HG02973 (cell line): Measurements from ENCODE around the gene SMARCD3.

ENCODE experiments used
- ATAC-seq: cut with Tn5 transposase; IDR thresholded peaks from one replicate; pipeline ENCODE4 v1.9.1; 2021; ENCODE audit warnings: moderate library complexity; ENCODE audit not compliant: unreplicated experiment

SMARCD3 gene

GRCh38 chr7:151250181-151251132, 2.0 kb upstream of the SMARCD3 start:
- ATAC-seq = no peak

DNA sequence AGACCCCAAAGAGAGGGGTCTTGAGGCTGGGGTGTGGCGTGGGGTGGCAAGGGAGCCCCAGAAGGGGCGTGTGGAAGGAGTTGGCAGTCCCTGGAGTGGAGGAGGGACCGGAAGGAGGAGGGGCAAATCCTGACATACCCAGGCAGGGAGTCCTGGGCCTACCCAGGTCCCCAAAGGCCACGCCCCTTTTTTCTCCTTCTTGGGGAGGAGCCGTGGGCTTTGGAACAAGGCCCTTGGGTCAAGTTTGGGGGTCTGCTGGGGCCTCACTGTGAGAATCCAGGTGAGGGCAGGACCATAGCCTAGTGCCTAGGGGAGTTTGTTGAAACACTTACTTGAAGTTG, 1.2 kb upstream of the SMARCD3 start:
- no peak for ATAC-seq

GRCh38 chr7:151249034-151249731, 689 bp upstream of the SMARCD3 start:
- ATAC-seq = no peak

- ATAC-seq = no peak
Observed at GRCh38 chr7:151247611-151248345, 716 bp downstream of the SMARCD3 start.

GRCh38 chr7:151246851-151247580, 1.5 kb downstream of the SMARCD3 start:
- no peak for ATAC-seq

DNA sequence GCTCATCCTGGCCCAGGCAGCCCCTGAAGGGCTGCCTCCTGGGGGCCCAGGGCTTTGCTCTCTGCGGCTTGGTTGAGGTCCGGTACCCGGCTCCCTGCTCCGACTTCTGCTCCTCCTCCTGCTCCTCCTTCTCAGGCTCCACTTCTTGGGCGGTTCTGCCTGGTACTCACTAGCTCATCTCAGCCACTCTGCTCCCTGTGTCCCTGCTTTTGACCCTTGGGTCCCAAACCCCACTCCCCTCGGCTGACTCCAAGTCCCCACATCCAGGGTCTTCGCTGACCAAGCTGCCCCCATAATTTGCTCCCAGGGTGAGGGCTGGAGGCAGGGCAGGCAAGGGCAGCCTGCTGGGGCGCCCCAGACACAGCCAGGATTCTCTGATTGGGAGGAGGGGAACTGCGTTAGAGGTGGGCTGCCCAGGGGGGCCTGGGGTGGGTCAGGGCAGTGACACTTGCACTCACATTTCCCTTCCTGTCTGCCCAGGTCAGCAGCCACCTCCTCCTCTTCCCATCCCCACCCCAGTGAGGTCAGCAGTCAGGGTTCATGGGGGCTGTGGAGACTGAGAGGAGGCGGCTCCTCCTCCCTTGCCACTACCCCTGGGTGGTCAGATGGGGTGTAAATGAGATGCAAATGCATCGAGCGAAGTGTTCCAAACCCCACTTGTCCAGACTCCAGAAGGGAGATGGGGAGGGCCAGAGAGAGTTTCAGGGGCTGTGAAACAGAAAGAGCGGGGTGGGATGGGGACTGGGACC, 2.2 kb downstream of the SMARCD3 start:
- no peak for ATAC-seq

GRCh38 chr7:151245360-151246101, 3.0 kb downstream of the SMARCD3 start:
- ATAC-seq = no peak

DNA sequence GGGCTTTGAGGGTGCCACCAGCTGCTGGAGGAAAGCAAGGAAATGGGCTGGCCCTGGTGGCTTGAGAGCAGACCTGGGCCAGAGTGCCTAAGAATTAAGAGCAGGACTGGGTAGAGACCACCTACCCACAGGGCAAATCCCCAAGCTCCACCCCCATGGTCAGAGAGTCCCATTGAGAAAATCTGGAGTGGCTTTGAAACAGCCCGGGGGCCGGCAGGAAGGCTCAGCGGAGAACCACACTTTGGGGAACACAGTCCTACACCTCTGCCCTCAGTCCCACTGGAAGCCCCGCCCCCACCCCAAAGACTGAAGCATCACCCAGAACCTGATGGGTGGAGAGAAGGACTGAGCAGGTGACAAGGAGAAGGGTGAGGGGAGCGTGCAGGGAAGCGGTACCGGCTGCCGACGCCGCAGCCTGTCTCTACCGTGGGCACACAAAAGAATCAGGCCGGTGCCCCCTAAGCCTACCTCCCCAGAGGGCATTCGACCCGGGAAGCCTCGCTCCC, 3.6 kb downstream of the SMARCD3 start:
- no peak for ATAC-seq

DNA sequence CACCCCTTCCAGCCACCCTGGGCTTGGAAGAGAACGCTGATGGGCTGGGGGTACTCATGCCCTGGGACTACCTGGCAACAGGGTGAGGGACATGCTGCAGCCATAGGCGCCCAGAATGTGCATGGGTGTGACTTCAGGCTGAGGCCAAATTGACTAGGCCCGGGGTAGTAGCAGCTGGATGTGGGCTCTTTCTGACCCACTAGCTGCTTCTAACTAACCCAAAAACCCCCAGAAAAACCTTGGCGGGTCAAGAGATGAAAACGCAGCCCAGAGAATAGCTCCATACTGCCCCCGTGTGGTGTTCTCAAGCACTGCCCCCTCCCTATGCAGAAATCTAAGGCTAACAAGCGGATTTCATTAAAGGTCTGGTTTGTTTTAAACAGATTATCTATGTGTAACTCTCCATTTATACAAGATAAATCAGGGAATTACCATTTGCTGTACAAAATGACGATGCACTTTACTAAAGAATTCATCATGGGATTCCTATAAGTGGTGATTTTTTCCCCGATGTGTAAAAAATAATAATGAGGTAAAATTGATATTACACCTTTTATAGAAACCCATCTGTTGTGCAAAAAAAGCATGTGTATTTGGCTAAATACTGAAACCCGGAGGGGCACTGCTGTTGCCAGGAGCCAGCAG, 4.2 kb downstream of the SMARCD3 start:
- no peak for ATAC-seq

- ATAC-seq = peak; percentile 43
Observed at GRCh38 chr7:151243408-151244195, 4.9 kb downstream of the SMARCD3 start.

GRCh38 chr7:151243045-151243349, 5.5 kb downstream of the SMARCD3 start:
- no peak for ATAC-seq

GRCh38 chr7:151242159-151243044, 6.1 kb downstream of the SMARCD3 start:
- ATAC-seq = no peak

DNA sequence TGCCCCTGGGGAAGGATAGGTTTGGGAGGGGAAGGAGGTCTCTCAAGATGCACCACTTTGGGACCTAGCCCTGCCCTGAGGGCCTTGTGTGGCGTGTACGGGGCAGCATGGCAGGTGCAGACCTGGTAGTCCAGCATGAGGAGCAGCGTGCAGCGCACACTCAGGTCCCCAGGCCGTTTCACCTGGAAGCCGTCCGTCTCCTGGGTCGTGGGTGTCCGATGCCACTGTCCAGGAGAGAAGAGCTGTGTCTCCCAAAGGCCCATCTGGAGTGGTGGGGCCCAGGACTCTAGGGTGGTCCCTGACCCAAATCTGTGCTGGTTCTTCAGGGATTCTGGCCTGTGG, 6.8 kb downstream of the SMARCD3 start:
- ATAC-seq = no peak

DNA sequence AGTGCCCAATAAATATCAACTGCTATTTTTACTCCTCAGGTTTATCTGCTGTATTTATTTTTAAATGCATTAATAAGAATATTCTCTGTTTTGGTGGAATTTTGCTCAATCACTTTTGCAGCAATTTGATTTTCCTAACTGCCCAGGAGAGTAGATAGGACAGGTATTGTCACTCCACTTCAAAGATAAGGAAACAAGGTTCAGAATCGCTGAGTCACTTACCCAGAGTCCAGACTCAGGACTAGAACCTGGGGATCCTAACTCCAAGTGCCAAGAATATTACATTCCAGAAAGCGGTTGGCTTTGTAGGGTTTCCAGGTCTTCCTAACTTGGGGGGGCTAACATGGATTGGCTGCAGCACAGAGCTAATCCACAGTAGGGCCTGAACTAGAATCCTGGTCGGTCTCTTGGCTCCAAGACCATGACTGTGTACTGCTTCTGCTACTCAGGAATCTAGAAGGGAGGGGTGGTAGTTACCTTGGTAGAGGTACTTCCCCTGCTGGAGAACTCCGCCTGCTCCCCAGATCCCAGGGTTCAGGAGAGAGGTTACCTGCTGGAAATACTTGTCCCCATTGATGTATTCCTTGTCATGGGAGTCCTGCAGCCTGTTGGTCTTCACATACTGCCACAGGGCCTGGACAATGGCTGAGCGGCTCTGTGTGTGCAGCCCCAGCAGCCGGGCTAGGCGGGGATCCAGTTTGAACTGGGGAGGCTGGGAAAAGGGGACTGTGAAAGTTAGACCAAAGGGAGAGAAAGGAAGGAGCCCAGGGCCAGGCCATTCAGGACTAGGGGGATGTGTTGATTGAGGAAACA, 7.3 kb downstream of the SMARCD3 start:
- ATAC-seq = no peak

- no peak for ATAC-seq
Observed at GRCh38 chr7:151240536-151240935, 8.0 kb downstream of the SMARCD3 start.

DNA sequence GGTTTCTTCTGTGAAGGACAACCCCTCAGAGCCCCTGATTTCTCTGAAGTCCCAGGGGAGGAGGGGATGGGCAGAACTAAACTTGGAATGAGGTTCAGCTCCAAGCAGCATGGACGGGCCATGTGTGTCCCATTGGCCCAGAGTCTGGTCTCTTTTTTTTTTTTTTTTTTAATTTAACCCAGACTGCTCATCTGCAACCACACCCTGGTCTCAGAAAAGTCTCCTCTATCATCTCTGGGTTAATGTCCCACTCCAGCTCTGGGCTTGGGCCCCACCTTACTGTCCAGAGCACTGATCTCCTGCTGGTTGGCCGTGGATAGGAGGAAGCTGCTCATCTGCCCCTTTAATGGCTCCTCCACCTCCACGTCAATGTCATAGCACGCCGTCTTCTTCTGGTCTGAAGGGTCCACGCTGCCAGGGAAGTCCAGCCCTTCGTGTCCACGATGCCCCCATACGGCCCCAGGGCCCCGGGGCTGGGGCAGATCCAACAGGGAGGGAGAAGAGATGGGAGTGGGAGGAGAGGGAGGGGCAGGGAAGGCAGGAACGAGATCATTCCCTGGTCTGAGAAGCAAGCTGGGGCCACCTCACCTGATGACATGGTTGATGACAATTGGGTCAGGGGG, 8.5 kb downstream of the SMARCD3 start:
- ATAC-seq = no peak
